HL-60 (cell line): ENCODE measurements around the gene ARHGAP24.

Experiments
- DNase-seq, 2 experiments: peaks; one replicate each; pipeline ENCODE4 v3.0.0-alpha.2; 2010 to 2020; ENCODE audit warnings: low read depth in 1 of 2, low spot score in 1 of 2
- H3K27ac ChIP-seq: fragments of 250-450 bp; sonication (Bioruptor Pico); replicated peaks from 2 replicates; pipeline ENCODE4 v1.5.1; 2020; ENCODE audit warnings: mild to moderate bottlenecking, moderate library complexity
- H3K27me3 ChIP-seq: fragments of 250-450 bp; sonication (Bioruptor Pico); 2 replicates; pipeline ENCODE4 v1.5.1; 2021; ENCODE audit warnings: mild to moderate bottlenecking, moderate library complexity; ENCODE audit not compliant: insufficient read depth, poor library complexity, severe bottlenecking
- H3K4me3 ChIP-seq: replicated peaks from 2 replicates; pipeline ENCODE4 v1.5.1; 2011; ENCODE audit warnings: mild to moderate bottlenecking, control low read depth, low read length; ENCODE audit not compliant: insufficient read depth
- GABPA ChIP-seq: IDR thresholded peaks from 2 replicates; pipeline ENCODE4 v1.6.1; 2012; ENCODE audit warnings: low read depth
- POLR2AphosphoS5 ChIP-seq: IDR thresholded peaks from 2 replicates; pipeline ENCODE4 v1.6.1; 2012; ENCODE audit warnings: low read depth
- REST ChIP-seq: IDR thresholded peaks from 2 replicates; pipeline ENCODE4 v1.6.1; 2012; ENCODE audit warnings: low read depth; ENCODE audit not compliant: insufficient replicate concordance
- SPI1 ChIP-seq: IDR thresholded peaks from 2 replicates; pipeline ENCODE4 v1.6.1; 2012; ENCODE audit warnings: low read depth, mild to moderate bottlenecking, borderline replicate concordance
- TF ChIP-seq, protein P1 (sequence below): IDR thresholded peaks from one replicate; pipeline ENCODE4 v1.5.1; 2011; ENCODE audit warnings: low read length, control low read depth, inconsistent platforms; ENCODE audit not compliant: insufficient read depth

The ARHGAP24 gene

DNA sequence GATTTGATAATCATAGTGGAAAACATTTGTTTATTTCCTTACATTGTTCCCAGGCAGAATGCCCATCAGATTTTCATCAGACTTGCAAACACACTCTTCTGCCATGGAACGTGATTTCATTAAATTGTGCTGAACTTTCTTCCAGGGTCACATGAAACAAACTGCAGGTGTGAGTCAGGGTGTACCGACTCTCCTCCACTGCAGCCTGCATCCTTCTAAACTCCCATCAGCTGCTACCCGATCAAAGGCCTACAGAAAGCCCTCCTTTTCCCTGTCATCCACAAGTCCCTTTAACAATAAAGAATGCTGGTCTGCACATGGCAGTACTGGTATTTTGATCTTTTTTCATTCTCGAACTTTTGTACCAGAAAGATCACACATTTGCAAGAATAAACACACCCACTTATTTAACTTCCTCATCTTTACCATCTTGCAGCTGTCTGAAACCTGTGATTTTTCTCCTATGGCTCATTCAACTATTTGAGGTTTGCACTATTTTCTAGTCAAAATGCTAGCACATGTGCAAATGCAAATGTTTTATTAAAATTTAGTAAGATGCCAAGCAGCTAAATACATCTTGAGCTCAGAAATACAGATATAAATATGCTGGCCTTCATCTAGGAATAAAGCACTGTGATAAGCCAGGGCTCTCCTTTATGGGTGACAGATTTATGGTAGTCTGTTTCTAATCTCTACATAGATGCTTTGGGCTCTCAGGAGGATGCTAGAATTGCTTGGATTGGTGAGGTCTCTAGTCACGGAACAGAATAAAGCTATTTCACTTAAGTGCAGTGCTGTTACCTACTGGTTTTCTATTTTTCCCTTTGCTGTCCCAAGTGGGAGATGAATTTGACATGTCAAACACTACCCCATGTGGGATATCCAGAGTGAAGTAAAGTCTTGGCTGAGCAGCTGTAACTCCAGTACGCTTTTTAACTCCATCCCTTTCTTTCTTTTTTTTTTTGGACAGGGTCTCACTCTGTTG is 25.8 kb upstream of the ARHGAP24 start:
- TF ChIP-seq REST (no peak), POLR2AphosphoS5 (no peak), GABPA (no peak), SPI1 (no peak)
- TF ChIP-seq, protein P1, sequence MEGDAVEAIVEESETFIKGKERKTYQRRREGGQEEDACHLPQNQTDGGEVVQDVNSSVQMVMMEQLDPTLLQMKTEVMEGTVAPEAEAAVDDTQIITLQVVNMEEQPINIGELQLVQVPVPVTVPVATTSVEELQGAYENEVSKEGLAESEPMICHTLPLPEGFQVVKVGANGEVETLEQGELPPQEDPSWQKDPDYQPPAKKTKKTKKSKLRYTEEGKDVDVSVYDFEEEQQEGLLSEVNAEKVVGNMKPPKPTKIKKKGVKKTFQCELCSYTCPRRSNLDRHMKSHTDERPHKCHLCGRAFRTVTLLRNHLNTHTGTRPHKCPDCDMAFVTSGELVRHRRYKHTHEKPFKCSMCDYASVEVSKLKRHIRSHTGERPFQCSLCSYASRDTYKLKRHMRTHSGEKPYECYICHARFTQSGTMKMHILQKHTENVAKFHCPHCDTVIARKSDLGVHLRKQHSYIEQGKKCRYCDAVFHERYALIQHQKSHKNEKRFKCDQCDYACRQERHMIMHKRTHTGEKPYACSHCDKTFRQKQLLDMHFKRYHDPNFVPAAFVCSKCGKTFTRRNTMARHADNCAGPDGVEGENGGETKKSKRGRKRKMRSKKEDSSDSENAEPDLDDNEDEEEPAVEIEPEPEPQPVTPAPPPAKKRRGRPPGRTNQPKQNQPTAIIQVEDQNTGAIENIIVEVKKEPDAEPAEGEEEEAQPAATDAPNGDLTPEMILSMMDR, result no peak
- Histone ChIP-seq H3K27me3 (no peaks in the 10 kb centered on the region), H3K27ac (no peak overlapping the region), H3K4me3 (no peak overlapping the region)
- no peak for DNase-seq

GRCh38 chr4:85452058-85452731 is 22.8 kb upstream of the ARHGAP24 start:
- Histone ChIP-seq H3K4me3 (no peak overlapping the region), H3K27ac (no peak overlapping the region), H3K27me3 (no peaks in the 10 kb centered on the region)
- TF ChIP-seq POLR2AphosphoS5 (no peak), SPI1 (no peak), REST (no peak), GABPA (no peak)
- TF ChIP-seq, protein P1, result no peak
- no peak for DNase-seq

DNA sequence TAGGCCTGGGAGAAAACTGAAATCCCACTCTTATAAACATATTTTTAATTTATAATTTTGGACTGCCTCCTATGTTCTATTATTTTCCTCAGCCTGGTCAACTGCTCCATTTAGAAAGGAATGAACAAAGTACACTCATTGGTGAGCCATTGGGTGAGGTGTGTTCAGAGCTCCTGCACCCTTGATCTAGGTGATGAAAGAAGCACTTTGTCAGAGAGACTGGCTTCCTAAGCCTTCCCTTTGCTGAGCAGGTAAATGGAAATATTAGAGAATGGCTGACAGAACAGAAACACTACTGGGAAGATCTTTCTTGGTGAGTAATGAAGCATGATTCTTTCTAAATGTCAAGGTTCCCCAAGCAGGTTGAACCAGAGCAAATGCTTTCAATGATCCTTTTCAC is 19.0 kb upstream of the ARHGAP24 start:
- DNase-seq, result no peak
- H3K4me3 ChIP-seq, result no peak overlapping the region
- H3K27me3 ChIP-seq, result no peaks in the 10 kb centered on the region
- H3K27ac ChIP-seq, result no peak overlapping the region
- TF ChIP-seq REST, result no peak
- TF ChIP-seq, protein P1, result no peak
